Stimulated activated CD8-positive, alpha-beta memory T cell treated with anti-CD3 and anti-CD28 coated beads, Interleukin-15, amount 100 ng/mL, for 48 hours (primary cell): ENCODE data around the gene ZNF593OS.

Source experiments
- DNase-seq, 2 donors: peaks; one replicate each; pipeline ENCODE4 v3.0.0-alpha.2; 2020; ENCODE audit warnings: low read depth in 2 of 2

The ZNF593OS gene

GRCh38 chr1:26126321-26127084 lies 45.1 kb downstream of the ZNF593OS start:
- DNase-seq = peak in 1 of 2 donors; percentile 13

GRCh38 chr1:26125946-26126320 lies 45.7 kb downstream of the ZNF593OS start:
- DNase-seq = no peak

- DNase-seq = no peak
These were observed 46.2 kb downstream of the ZNF593OS start for GRCh38 chr1:26125382-26125781.

GRCh38 chr1:26124418-26125331 lies 47.0 kb downstream of the ZNF593OS start:
- DNase-seq = no peak

GRCh38 chr1:26122988-26123973 lies 48.4 kb downstream of the ZNF593OS start:
- no peak for DNase-seq

- DNase-seq = no peak
These were observed 49.5 kb downstream of the ZNF593OS start for GRCh38 chr1:26121854-26122773.

- DNase-seq = no peak
These were observed 51.6 kb downstream of the ZNF593OS start for GRCh38 chr1:26119892-26120608.
